ENCODE results near the gene TMEM132D.

Gene TMEM132D

DNA sequence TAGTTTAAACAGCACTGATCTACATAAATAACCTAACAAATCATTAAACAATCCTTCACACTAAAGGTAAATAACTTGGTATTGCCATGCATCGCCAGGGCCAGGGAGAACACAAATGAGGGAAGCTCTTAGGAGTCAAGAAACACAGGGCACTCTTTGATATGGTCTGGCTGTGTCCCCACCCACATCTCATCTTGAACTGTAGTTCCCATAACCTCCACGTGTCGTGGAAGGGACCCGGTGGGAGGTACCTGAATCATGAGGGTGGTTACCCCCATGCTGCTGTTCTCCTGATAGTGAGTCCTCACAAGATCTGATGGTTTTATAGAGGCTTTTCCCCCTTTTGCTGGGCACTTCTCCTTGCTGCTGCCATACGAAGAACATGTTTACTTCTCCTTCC, 17.3 kb downstream of the TMEM132D start:
- H3K4me3 ChIP-seq (ENCODE audit: low read depth, low read length, poor library complexity, severe bottlenecking): no peak overlapping the region
- no peaks in the 10 kb centered on the region for H4K20me1 ChIP-seq (ENCODE audit: insufficient read depth, low read length)
- H3K9me3 ChIP-seq (ENCODE audit: low read length): no peaks in the 10 kb centered on the region
- no peaks in the 10 kb centered on the region for H3F3A ChIP-seq (ENCODE audit: insufficient read depth, low read length)
- no peaks in the 10 kb centered on the region for H3K79me2 ChIP-seq (ENCODE audit: insufficient read depth, low read length)
- no peak overlapping the region for H3K4me2 ChIP-seq (ENCODE audit: low read length)
- H3K9ac ChIP-seq (ENCODE audit: low read length): no peak overlapping the region
- H3K27me3 ChIP-seq (ENCODE audit: insufficient read depth, low read length): no peaks in the 10 kb centered on the region
- no peak overlapping the region for H3K27ac ChIP-seq (ENCODE audit: low read depth, low read length, poor library complexity, severe bottlenecking)
- no peaks in the 10 kb centered on the region for H3K4me1 ChIP-seq (ENCODE audit: insufficient read depth, low read length, severe bottlenecking)
- no peak for TF ChIP-seq EZH2 (IDR thresholded peaks at IDR 0.05; ENCODE audit: borderline replicate concordance, low read length)
- TF ChIP-seq CTCF (IDR thresholded peaks at IDR 0.05; ENCODE audit: low read length): no peak
- H2AFZ ChIP-seq (ENCODE audit: low read length): no peak overlapping the region
- no peaks in the 10 kb centered on the region for H3K9me2 ChIP-seq (ENCODE audit: low read depth, low read length)
- H3K36me3 ChIP-seq (ENCODE audit: insufficient read depth, low read length): no peaks in the 10 kb centered on the region

GRCh38 chr12:129885287-129885686, 18.5 kb downstream of the TMEM132D start:
- Histone ChIP-seq H3K36me3 (ENCODE audit: insufficient read depth, low read length) (no peaks in the 10 kb centered on the region), H3K9me3 (ENCODE audit: low read length) (no peaks in the 10 kb centered on the region), H3K27ac (ENCODE audit: low read depth, low read length, poor library complexity, severe bottlenecking) (no peak overlapping the region), H3F3A (ENCODE audit: insufficient read depth, low read length) (no peaks in the 10 kb centered on the region), H3K9me2 (ENCODE audit: low read depth, low read length) (no peaks in the 10 kb centered on the region), H4K20me1 (ENCODE audit: insufficient read depth, low read length) (no peaks in the 10 kb centered on the region), H3K9ac (ENCODE audit: low read length) (no peak overlapping the region), H2AFZ (ENCODE audit: low read length) (no peak overlapping the region), H3K4me3 (ENCODE audit: low read depth, low read length, poor library complexity, severe bottlenecking) (no peak overlapping the region), H3K79me2 (ENCODE audit: insufficient read depth, low read length) (no peaks in the 10 kb centered on the region), H3K4me1 (ENCODE audit: insufficient read depth, low read length, severe bottlenecking) (no peaks in the 10 kb centered on the region), H3K27me3 (ENCODE audit: insufficient read depth, low read length) (no peaks in the 10 kb centered on the region), H3K4me2 (ENCODE audit: low read length) (no peak overlapping the region)
- TF ChIP-seq EZH2 (IDR thresholded peaks at IDR 0.05; ENCODE audit: borderline replicate concordance, low read length) (no peak), CTCF (IDR thresholded peaks at IDR 0.05; ENCODE audit: low read length) (no peak)

GRCh38 chr12:129877411-129877810, 26.4 kb downstream of the TMEM132D start:
- H3K36me3 ChIP-seq (ENCODE audit: insufficient read depth, low read length): no peaks in the 10 kb centered on the region
- H3K4me1 ChIP-seq (ENCODE audit: insufficient read depth, low read length, severe bottlenecking): no peaks in the 10 kb centered on the region
- H3K4me3 ChIP-seq (ENCODE audit: low read depth, low read length, poor library complexity, severe bottlenecking): no peak overlapping the region
- no peaks in the 10 kb centered on the region for H3K27me3 ChIP-seq (ENCODE audit: insufficient read depth, low read length)
- no peaks in the 10 kb centered on the region for H3K9me3 ChIP-seq (ENCODE audit: low read length)
- no peak for TF ChIP-seq EZH2 (IDR thresholded peaks at IDR 0.05; ENCODE audit: borderline replicate concordance, low read length)
- TF ChIP-seq CTCF (IDR thresholded peaks at IDR 0.05; ENCODE audit: low read length): no peak
- no peaks in the 10 kb centered on the region for H3K9me2 ChIP-seq (ENCODE audit: low read depth, low read length)
- H4K20me1 ChIP-seq (ENCODE audit: insufficient read depth, low read length): no peaks in the 10 kb centered on the region
- no peak overlapping the region for H3K4me2 ChIP-seq (ENCODE audit: low read length)
- H2AFZ ChIP-seq (ENCODE audit: low read length): no peak overlapping the region
- no peaks in the 10 kb centered on the region for H3F3A ChIP-seq (ENCODE audit: insufficient read depth, low read length)
- H3K79me2 ChIP-seq (ENCODE audit: insufficient read depth, low read length): no peaks in the 10 kb centered on the region
- no peak overlapping the region for H3K9ac ChIP-seq (ENCODE audit: low read length)
- H3K27ac ChIP-seq (ENCODE audit: low read depth, low read length, poor library complexity, severe bottlenecking): no peak overlapping the region
